Neutrophil (primary cell): ENCODE data around the gene PON1.

Source experiments
- H3K27ac ChIP-seq: fragments of 200-600 bp; sonication (generic); 2 replicates; pipeline ENCODE4 v1.5.1; 2016; ENCODE audit warnings: mild to moderate bottlenecking, moderate library complexity
- H3K27me3 ChIP-seq: fragments of 200-600 bp; sonication (generic); 2 replicates; pipeline ENCODE4 v1.6.0; 2016; ENCODE audit warnings: mild to moderate bottlenecking
- H3K36me3 ChIP-seq: fragments of 200-600 bp; sonication (generic); 2 replicates; pipeline ENCODE4 v1.5.1; 2017
- H3K4me1 ChIP-seq, 2 experiments: fragments of 200-600 bp in 1 of 2; sonication (generic) in 1 of 2; 1 replicate in 1 of 2; 2 replicates in 1 of 2; pipeline versions ENCODE4 v1.5.1 to v1.6.1; 2013 to 2016; ENCODE audit warnings: low read depth in 1 of 2, low read length in 1 of 2, mild to moderate bottlenecking in 1 of 2, moderate library complexity in 1 of 2; ENCODE audit not compliant: control insufficient read depth in 1 of 2, insufficient read depth in 1 of 2
- H3K4me3 ChIP-seq, 2 experiments: fragments of 200-600 bp in 1 of 2; sonication (generic) in 1 of 2; 1 replicate in 1 of 2; 2 replicates in 1 of 2; pipeline ENCODE4 v1.5.1; 2013 to 2016; ENCODE audit warnings: low read depth in 1 of 2, low read length in 1 of 2, mild to moderate bottlenecking in 1 of 2, moderate library complexity in 1 of 2
- H3K9me3 ChIP-seq: fragments of 200-600 bp; sonication (generic); 2 replicates; pipeline ENCODE4 v1.5.1; 2016
- TF ChIP-seq, protein P1 (sequence below): fragments of 200-600 bp; sonication (generic); IDR thresholded peaks from 2 replicates; pipeline ENCODE4 v1.5.1; 2016; ENCODE audit warnings: antibody characterized with exemption

The PON1 gene

DNA sequence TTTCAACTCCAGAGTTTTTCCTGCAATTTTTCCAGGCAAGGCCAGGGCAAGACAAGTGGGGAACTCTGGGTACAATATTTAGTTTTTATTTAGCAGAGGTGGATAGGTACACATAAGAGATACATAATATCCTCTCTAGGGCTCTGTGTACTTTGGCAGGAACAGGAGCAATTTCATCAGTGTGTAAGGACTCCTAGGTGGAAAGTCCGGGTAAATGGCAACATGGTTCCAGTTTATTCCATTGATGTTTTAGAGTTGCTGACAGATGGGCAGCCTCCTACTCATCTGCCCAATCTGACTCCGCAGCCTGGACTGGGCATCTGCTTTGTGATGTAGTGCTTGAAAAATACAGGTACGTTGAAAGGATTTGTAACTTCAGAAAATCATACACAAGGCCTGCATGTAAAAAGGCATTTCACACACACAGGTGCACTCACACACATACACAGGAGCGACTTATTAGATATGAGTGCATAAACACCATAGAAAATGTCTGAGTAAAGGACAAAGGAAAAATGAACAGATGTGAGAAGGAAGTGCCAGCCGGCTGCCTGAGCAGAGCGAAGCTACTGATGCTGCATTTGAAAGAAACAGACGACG, 5.7 kb downstream of the PON1 start:
- Histone ChIP-seq H3K9me3 (no peaks in the 10 kb centered on the region), H3K27me3 (no peaks in the 10 kb centered on the region), H3K27ac (no peak overlapping the region), H3K4me3 (no peak overlapping the region), H3K36me3 (no peaks in the 10 kb centered on the region), H3K4me1 (peaks cover 24% of the 10 kb centered on the region in 2 experiments)
- TF ChIP-seq, protein P1, sequence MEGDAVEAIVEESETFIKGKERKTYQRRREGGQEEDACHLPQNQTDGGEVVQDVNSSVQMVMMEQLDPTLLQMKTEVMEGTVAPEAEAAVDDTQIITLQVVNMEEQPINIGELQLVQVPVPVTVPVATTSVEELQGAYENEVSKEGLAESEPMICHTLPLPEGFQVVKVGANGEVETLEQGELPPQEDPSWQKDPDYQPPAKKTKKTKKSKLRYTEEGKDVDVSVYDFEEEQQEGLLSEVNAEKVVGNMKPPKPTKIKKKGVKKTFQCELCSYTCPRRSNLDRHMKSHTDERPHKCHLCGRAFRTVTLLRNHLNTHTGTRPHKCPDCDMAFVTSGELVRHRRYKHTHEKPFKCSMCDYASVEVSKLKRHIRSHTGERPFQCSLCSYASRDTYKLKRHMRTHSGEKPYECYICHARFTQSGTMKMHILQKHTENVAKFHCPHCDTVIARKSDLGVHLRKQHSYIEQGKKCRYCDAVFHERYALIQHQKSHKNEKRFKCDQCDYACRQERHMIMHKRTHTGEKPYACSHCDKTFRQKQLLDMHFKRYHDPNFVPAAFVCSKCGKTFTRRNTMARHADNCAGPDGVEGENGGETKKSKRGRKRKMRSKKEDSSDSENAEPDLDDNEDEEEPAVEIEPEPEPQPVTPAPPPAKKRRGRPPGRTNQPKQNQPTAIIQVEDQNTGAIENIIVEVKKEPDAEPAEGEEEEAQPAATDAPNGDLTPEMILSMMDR: no peak

DNA sequence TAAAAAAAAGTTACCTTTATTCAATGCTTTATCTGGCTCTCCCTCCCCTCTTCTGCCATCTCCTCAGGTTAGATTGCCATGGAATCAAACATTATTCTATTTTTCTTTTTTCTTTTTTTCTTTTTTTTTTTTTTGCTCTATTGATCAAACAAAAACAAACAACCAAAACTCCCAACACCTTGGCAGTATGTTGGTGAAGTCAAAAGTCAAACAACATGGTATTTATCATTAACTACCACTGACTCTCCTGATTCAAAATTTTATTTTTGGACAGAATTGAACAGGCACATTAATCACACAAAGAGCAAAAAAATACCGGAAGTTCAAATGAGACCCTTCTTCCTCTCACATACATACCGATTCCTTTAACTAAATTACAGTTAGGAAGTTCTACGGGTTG, 6.4 kb downstream of the PON1 start:
- Histone ChIP-seq H3K4me3 (no peak overlapping the region), H3K4me1 (peaks cover 22 to 23% of the 10 kb centered on the region in 2 experiments), H3K27ac (no peak overlapping the region), H3K9me3 (no peaks in the 10 kb centered on the region), H3K36me3 (no peaks in the 10 kb centered on the region), H3K27me3 (peaks cover 2% of the 10 kb centered on the region)
- TF ChIP-seq, protein P1: no peak

DNA sequence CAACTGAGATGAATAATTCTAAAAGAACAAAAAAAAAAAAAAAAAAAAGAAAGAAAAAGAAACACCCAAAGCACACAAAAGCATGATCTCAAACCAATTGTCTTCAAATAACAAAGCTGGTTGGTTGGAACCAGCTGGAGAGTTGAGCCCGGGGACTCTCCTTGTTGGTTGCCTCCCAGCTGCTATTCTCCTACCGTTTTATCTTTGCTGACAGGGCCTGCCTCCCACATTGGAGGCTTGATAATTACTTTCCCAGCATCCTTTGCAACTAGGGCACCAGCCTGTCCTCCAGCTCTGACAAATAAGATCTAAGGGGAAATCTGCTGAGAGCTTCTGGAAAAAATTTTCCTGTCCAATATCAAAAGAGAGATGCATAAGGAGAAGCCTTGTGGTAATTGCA, 6.8 kb downstream of the PON1 start:
- no peaks in the 10 kb centered on the region for H3K36me3 ChIP-seq
- no peaks in the 10 kb centered on the region for H3K9me3 ChIP-seq
- no peak overlapping the region for H3K4me3 ChIP-seq
- no peak overlapping the region for H3K27ac ChIP-seq
- H3K27me3 ChIP-seq: peaks cover 7% of the 10 kb centered on the region
- TF ChIP-seq, protein P1: no peak
- H3K4me1 ChIP-seq: peaks cover 18 to 19% of the 10 kb centered on the region in 2 experiments

DNA sequence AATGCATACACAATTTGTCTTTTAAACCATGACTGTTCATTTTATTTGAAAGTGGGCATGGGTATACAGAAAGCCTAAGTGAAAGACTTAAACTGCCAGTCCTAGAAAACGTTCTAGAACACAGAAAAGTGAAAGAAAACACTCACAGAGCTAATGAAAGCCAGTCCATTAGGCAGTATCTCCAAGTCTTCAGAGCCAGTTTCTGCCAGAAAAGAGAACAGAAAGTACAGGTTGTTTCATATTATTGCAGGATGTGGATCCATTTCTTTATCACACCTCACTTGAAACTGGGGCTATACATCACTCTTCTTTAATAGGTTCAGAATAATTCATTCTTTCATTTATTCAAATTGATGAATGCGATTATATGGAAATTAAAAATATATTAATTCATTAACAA, 7.7 kb downstream of the PON1 start:
- Histone ChIP-seq H3K27me3 (peaks cover 16% of the 10 kb centered on the region), H3K4me1 (peaks cover 10 to 11% of the 10 kb centered on the region in 2 experiments), H3K36me3 (no peaks in the 10 kb centered on the region), H3K4me3 (no peak overlapping the region), H3K9me3 (no peaks in the 10 kb centered on the region), H3K27ac (no peak overlapping the region)
- TF ChIP-seq, protein P1: no peak

DNA sequence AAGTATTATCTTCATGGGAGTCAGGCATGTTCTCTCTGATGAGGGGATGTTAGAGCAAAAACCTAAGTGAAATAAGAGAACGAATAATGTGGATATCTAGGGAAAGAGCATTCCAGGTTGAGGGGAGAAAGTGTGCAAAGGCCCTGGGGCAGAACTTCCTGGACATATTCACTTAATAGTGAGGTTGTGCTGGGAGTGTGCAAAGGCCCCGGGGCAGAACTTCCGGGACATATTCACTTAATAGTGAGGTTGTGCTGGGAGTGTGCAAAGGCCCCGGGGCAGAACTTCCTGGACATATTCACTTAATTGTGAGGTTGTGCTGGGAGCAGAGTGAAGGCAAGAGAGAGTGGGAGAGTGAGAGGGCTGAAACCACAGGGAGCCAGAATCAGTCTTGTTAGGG, 11.8 kb downstream of the PON1 start:
- Histone ChIP-seq H3K4me3 (no peak overlapping the region), H3K36me3 (no peaks in the 10 kb centered on the region), H3K4me1 (peaks cover 10 to 20% of the 10 kb centered on the region in 2 experiments), H3K27ac (no peak overlapping the region), H3K27me3 (peaks cover 49% of the 10 kb centered on the region), H3K9me3 (no peaks in the 10 kb centered on the region)
- TF ChIP-seq, protein P1: no peak
